CD14-positive monocyte (primary cell): Measurements from ENCODE around the gene NDP. TPM values are rescaled to one million over a fixed set of nuclear protein-coding genes. Genes with fewer than 3 reads are reported as not detected.

Experiments
- DNase-seq, 3 donors: peaks; one replicate each; pipeline ENCODE4 v3.0.0-alpha.2; 2011 to 2022
- H2AFZ ChIP-seq: 2 replicates; pipeline ENCODE4 v1.6.0; 2012; ENCODE audit warnings: mild to moderate bottlenecking, low read depth, low read length, inconsistent platforms; ENCODE audit not compliant: insufficient read depth, poor library complexity, severe bottlenecking
- H3K27ac ChIP-seq, 2 donors: 1 replicate in 1 of 2; 2 replicates in 1 of 2; pipeline ENCODE4 v1.5.1; 2012 to 2013; ENCODE audit warnings: low read length in 2 of 2, control low read depth in 1 of 2, inconsistent platforms in 1 of 2, low read depth in 1 of 2, mild to moderate bottlenecking in 1 of 2
- H3K27me3 ChIP-seq, 2 donors: one replicate each; pipeline versions ENCODE4 v1.6.0 to v1.6.1; 2011 to 2013; ENCODE audit warnings: low read length in 2 of 2; ENCODE audit not compliant: control insufficient read depth in 2 of 2, insufficient read depth in 2 of 2
- H3K36me3 ChIP-seq, 2 donors: replicated peaks in 1 of 2; 1 replicate in 1 of 2; 2 replicates in 1 of 2; pipeline versions ENCODE4 v1.5.1 to v1.6.1; 2012 to 2013; ENCODE audit warnings: low read length in 2 of 2, control low read depth in 1 of 2, inconsistent platforms in 1 of 2, mild to moderate bottlenecking in 1 of 2; ENCODE audit not compliant: insufficient read depth in 2 of 2, control insufficient read depth in 1 of 2
- H3K4me1 ChIP-seq, 2 donors: 1 replicate in 1 of 2; 2 replicates in 1 of 2; pipeline versions ENCODE4 v1.5.1 to v1.6.1; 2012 to 2013; ENCODE audit warnings: low read length in 2 of 2, control low read depth in 1 of 2, inconsistent platforms in 1 of 2, mild to moderate bottlenecking in 1 of 2, moderate library complexity in 1 of 2; ENCODE audit not compliant: insufficient read depth in 2 of 2, control insufficient read depth in 1 of 2
- H3K4me2 ChIP-seq: replicated peaks from 2 replicates; pipeline ENCODE3; 2012; ENCODE audit warnings: low read length, moderate library complexity, mild to moderate bottlenecking; ENCODE audit not compliant: poor library complexity, severe bottlenecking; ENCODE audit errors: extremely low read depth
- H3K4me3 ChIP-seq, 3 experiments: fragments of 200-600 bp in 1 of 3; sonication (generic) in 1 of 3; replicated peaks in 1 of 3; 1 replicate in 2 of 3; 2 replicates in 1 of 3; pipeline ENCODE4 v1.5.1; 2011 to 2013; ENCODE audit warnings: low read length in 3 of 3, mild to moderate bottlenecking in 3 of 3, control low read depth in 2 of 3, low read depth in 2 of 3, inconsistent platforms in 1 of 3, moderate library complexity in 1 of 3
- H3K79me2 ChIP-seq: 2 replicates; pipeline ENCODE4 v1.6.0; 2012; ENCODE audit warnings: mild to moderate bottlenecking, control low read depth, inconsistent platforms, low read length, moderate library complexity; ENCODE audit not compliant: insufficient read depth
- H3K9ac ChIP-seq: 2 replicates; pipeline ENCODE4 v1.6.0; 2017; ENCODE audit warnings: low read length, mild to moderate bottlenecking; ENCODE audit not compliant: insufficient read depth, poor library complexity, severe bottlenecking
- H3K9me3 ChIP-seq, 2 donors: replicated peaks in 1 of 2; 1 replicate in 1 of 2; 2 replicates in 1 of 2; pipeline versions ENCODE4 v1.5.1 to v1.6.1; 2012 to 2013; ENCODE audit warnings: low read length in 2 of 2, control low read depth in 1 of 2; ENCODE audit not compliant: control insufficient read depth in 1 of 2, insufficient read depth in 1 of 2
- H4K20me1 ChIP-seq: 2 replicates; pipeline ENCODE4 v1.6.0; 2012; ENCODE audit warnings: mild to moderate bottlenecking, low read length, control low read depth, moderate library complexity; ENCODE audit not compliant: insufficient read depth
- H3K27ac Mint-ChIP-seq, 7 donors: one replicate each; pipeline ENCODE4 v1.8.0; 2020; ENCODE audit warnings: mild to moderate bottlenecking in 7 of 7, mixed read lengths in 7 of 7, moderate library complexity in 6 of 7, inconsistent platforms in 2 of 7
- H3K27me3 Mint-ChIP-seq, 3 donors: one replicate each; pipeline ENCODE4 v1.8.0; 2021 to 2022; ENCODE audit warnings: low read depth in 3 of 3, mild to moderate bottlenecking in 3 of 3, mixed read lengths in 3 of 3, moderate library complexity in 3 of 3, inconsistent platforms in 1 of 3
- H3K36me3 Mint-ChIP-seq, 2 donors: one replicate each; pipeline ENCODE4 v1.8.0; 2020; ENCODE audit warnings: mixed read lengths in 2 of 2, inconsistent platforms in 1 of 2, mild to moderate bottlenecking in 1 of 2
- H3K4me1 Mint-ChIP-seq: one replicate; pipeline ENCODE4 v1.8.0; 2020; ENCODE audit warnings: mild to moderate bottlenecking, mixed read lengths
- H3K4me3 Mint-ChIP-seq, 2 donors: one replicate each; pipeline ENCODE4 v1.8.0; 2020; ENCODE audit warnings: mild to moderate bottlenecking in 2 of 2, mixed read lengths in 2 of 2, moderate library complexity in 1 of 2
- H3K9me3 Mint-ChIP-seq, 7 donors: one replicate each; pipeline ENCODE4 v1.8.0; 2020 to 2022; ENCODE audit warnings: mixed read lengths in 7 of 7, mild to moderate bottlenecking in 6 of 7, moderate library complexity in 6 of 7, inconsistent platforms in 2 of 7
- WGBS: methylation state at CpG from one replicate; pipeline ENCODE4 v1.1.5; 2013; ENCODE audit warnings: missing lambda C conversion rate; ENCODE audit not compliant: insufficient coverage; 5-methylcytosine and 5-hydroxymethylcytosine counted together
- intact Hi-C, 2 donors: fragments of 100-400 bp; cut with micrococcal nuclease; formaldehyde crosslinking; loops; one replicate each; pipeline versions ENCODE4 v1.15.0 to v1.15.1; 2023
- polyA plus RNA-seq, 3 donors: library from polyadenylated mRNA; depleted of rRNA in 1 of 3; unstranded in 2 of 3; stranded (reverse) in 1 of 3; fragments of 300-500 nt in 2 of 3; fragments of >200 nt in 1 of 3; fragmentation: Illumina TruSeq in 2 of 3; gene quantifications; 1 replicate in 2 of 3; 2 replicates in 1 of 3; pipeline ENCODE4 v1.2.3, GENCODE V29; 2012 to 2021
- TF ChIP-seq, protein P1 (sequence below): fragments of 200-600 bp; IDR thresholded peaks from one replicate; pipeline ENCODE4 v1.8.0; 2022; ENCODE audit warnings: antibody characterized with exemption, mild to moderate bottlenecking

Gene NDP
- polyA plus RNA-seq, 3 donors = not detected

DNA sequence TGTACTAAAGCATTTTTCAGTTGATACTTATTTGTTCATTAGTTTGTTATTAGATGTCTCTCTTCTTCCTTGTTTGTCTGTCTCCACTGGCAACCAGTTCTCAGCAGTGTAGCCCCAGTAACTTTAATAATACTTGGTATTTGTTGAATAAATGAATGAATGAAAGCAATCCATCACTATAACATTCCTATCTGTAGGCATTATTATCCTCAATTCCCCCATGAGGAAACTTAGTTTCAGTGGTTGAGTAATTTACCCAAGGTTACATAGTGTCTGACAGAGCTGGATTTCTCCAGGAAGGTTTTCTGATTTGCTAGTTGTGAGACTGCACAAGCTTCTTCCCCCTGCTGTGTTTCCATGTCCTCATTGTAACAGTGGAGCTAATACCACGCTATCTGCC is 63.2 kb downstream of the NDP start:
- H2AFZ ChIP-seq = no peak overlapping the region
- TF ChIP-seq, protein P1, sequence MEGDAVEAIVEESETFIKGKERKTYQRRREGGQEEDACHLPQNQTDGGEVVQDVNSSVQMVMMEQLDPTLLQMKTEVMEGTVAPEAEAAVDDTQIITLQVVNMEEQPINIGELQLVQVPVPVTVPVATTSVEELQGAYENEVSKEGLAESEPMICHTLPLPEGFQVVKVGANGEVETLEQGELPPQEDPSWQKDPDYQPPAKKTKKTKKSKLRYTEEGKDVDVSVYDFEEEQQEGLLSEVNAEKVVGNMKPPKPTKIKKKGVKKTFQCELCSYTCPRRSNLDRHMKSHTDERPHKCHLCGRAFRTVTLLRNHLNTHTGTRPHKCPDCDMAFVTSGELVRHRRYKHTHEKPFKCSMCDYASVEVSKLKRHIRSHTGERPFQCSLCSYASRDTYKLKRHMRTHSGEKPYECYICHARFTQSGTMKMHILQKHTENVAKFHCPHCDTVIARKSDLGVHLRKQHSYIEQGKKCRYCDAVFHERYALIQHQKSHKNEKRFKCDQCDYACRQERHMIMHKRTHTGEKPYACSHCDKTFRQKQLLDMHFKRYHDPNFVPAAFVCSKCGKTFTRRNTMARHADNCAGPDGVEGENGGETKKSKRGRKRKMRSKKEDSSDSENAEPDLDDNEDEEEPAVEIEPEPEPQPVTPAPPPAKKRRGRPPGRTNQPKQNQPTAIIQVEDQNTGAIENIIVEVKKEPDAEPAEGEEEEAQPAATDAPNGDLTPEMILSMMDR = no peak
- H3K36me3 Mint-ChIP-seq = no peaks in the 10 kb centered on the region
- no peak overlapping the region for H3K4me2 ChIP-seq
- intact Hi-C loops = no loop called here
- H3K27ac ChIP-seq = no peak overlapping the region
- no peaks in the 10 kb centered on the region for H3K79me2 ChIP-seq
- H3K27me3 ChIP-seq = peaks cover 0 to 4% of the 10 kb centered on the region in 2 donors
- H4K20me1 ChIP-seq = no peaks in the 10 kb centered on the region
- no peaks in the 10 kb centered on the region for H3K4me1 Mint-ChIP-seq
- H3K9me3 ChIP-seq = no peaks in the 10 kb centered on the region
- H3K4me1 ChIP-seq = no peaks in the 10 kb centered on the region
- no peak for DNase-seq
- no peak overlapping the region for H3K4me3 Mint-ChIP-seq
- H3K4me3 ChIP-seq = no peak overlapping the region
- WGBS = no CpG with 5 or more reads among the region's 1 CpG
- peaks cover 0 to 8% (median 1%) of the 10 kb centered on the region in 3 donors for H3K27me3 Mint-ChIP-seq
- H3K27ac Mint-ChIP-seq = no peak overlapping the region
- peaks cover 0 to 2% (median 0%) of the 10 kb centered on the region in 7 donors for H3K9me3 Mint-ChIP-seq
- H3K36me3 ChIP-seq = no peaks in the 10 kb centered on the region
- no peak overlapping the region for H3K9ac ChIP-seq

DNA sequence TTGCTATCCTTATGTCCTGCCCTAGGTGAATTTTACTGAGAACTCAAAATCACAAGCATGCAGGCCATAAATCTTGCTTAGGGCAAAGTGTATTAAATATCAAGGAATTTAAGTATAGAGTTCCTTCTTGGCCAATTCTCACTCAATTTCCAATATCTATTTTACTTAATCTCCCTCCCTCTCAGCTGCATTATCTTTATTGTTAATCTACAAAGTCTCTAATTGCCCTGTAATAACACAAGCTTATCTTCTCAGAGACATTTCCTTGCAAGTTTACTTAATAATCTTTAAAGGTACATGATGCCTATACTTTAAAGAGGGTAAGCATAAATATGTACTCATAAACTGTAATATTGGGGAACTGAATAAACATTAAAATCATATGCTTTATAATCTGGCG is 64.0 kb downstream of the NDP start:
- Histone ChIP-seq H4K20me1 (no peaks in the 10 kb centered on the region), H2AFZ (no peak overlapping the region), H3K9me3 (no peaks in the 10 kb centered on the region), H3K79me2 (no peaks in the 10 kb centered on the region), H3K9ac (no peak overlapping the region), H3K4me2 (no peak overlapping the region), H3K27me3 (peaks cover 0 to 4% of the 10 kb centered on the region in 2 donors), H3K4me3 (no peak overlapping the region), H3K36me3 (no peaks in the 10 kb centered on the region), H3K4me1 (no peaks in the 10 kb centered on the region), H3K27ac (no peak overlapping the region)
- no peak for DNase-seq
- Mint-ChIP-seq H3K4me1 (no peaks in the 10 kb centered on the region), H3K36me3 (no peaks in the 10 kb centered on the region), H3K9me3 (peaks cover 0 to 2% (median 0%) of the 10 kb centered on the region in 7 donors), H3K27ac (no peak overlapping the region), H3K27me3 (peaks cover 0 to 7% (median 1%) of the 10 kb centered on the region in 3 donors), H3K4me3 (no peak overlapping the region)
- TF ChIP-seq, protein P1 = no peak
- no CpG with 5 or more reads among the region's 1 CpG for WGBS
- intact Hi-C loops = no loop called here
